BJ (cell line): ENCODE data around the gene SPEM3. TPM values are rescaled to one million over a fixed set of nuclear protein-coding genes. Genes with fewer than 3 reads are reported as not detected.
"Not testable (repeated sequence)": the region's sequence is repeated elsewhere in the genome, so short reads cannot be mapped to it uniquely, and the experiment has no call there.

Experiments used
- CTCF ChIA-PET: fragments of 350-600 bp; formaldehyde crosslinking; extraction: SDS; loops from one replicate; lab custom pipeline; 2021; ENCODE audit warnings: antibody characterized with exemption, inconsistent platforms; lab: Yijun Ruan, JAX
- POLR2A ChIA-PET: fragments of 300-600 bp; sonication (Branson Sonifier 250); formaldehyde crosslinking; extraction: SDS; loops from one replicate; lab custom pipeline; 2021; ENCODE audit warnings: antibody characterized with exemption; lab: Charles Lee
- DNase-seq: peaks from one replicate; pipeline ENCODE4 v3.0.0-alpha.2; 2011; ENCODE audit warnings: low read depth
- H3K27me3 ChIP-seq: 2 replicates; pipeline ENCODE4 v1.6.0; 2011; ENCODE audit warnings: low read length; ENCODE audit not compliant: control insufficient read depth, insufficient read depth
- H3K36me3 ChIP-seq: 2 replicates; pipeline ENCODE4 v1.5.1; 2011; ENCODE audit warnings: low read length; ENCODE audit not compliant: control insufficient read depth, insufficient read depth
- H3K4me3 ChIP-seq: 2 replicates; pipeline ENCODE4 v1.5.1; 2011; ENCODE audit warnings: low read depth, mild to moderate bottlenecking, control low read depth, low read length
- polyA plus RNA-seq: library from polyadenylated mRNA; depleted of rRNA; stranded (reverse); fragments of >200 nt; gene quantifications from 2 replicates; pipeline ENCODE4 v1.2.3, GENCODE V29; 2011
- TF ChIP-seq, protein P1 (sequence below): IDR thresholded peaks from 2 replicates; pipeline ENCODE4 v1.5.1; 2011; ENCODE audit warnings: low read depth, mild to moderate bottlenecking, control low read depth, inconsistent platforms, low read length, moderate library complexity; ENCODE audit not compliant: insufficient read depth

Gene SPEM3
- polyA plus RNA-seq, 1 experiment: not detected

DNA sequence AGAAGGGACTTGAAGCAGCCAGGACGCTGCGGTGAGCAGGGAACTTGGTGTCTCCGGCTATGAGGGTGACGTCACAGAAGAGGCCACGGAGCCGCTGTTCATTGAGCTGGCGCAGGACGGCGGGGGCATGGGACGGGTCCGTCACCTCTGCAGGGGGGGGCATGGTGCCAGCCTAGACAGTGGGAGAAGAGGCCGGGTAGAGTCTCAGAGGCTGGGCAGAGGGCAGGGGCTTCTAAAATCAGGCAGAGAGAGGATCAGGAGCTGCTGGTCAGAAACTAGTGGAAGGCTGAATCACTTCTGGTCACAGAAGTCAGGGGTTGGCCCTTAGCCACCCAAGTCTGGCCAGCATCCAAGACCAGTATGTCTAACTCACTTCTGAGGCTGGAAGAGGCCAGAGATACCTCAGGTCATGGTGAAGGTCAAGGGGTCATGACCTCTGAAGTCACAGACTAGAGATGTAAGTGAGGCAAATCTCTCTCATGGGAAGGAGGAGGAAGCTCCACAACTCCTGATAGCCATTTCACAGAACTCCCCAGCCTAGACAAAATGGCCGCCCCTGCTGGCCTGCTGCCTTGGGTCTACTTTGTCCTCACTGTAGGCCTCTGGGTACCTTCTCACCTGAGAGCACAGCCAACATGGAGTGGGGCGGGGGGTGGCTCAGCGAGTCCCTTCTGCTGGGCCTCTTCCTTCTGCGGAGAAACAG, 38.1 kb downstream of the SPEM3 start:
- ChIA-PET CTCF (interaction anchor here (0.6 to 1.4 kb wide), 4 partner anchors 19 to 282 kb away, joined by 3 to 4 read pairs (median 3); no protein-coding TSS in a partner anchor), POLR2A (interaction anchor here (0.6 kb wide), 1 partner anchor 16 kb away, joined by 3 read pairs; no protein-coding TSS in a partner anchor)
- DNase-seq: no peak
- TF ChIP-seq, protein P1, sequence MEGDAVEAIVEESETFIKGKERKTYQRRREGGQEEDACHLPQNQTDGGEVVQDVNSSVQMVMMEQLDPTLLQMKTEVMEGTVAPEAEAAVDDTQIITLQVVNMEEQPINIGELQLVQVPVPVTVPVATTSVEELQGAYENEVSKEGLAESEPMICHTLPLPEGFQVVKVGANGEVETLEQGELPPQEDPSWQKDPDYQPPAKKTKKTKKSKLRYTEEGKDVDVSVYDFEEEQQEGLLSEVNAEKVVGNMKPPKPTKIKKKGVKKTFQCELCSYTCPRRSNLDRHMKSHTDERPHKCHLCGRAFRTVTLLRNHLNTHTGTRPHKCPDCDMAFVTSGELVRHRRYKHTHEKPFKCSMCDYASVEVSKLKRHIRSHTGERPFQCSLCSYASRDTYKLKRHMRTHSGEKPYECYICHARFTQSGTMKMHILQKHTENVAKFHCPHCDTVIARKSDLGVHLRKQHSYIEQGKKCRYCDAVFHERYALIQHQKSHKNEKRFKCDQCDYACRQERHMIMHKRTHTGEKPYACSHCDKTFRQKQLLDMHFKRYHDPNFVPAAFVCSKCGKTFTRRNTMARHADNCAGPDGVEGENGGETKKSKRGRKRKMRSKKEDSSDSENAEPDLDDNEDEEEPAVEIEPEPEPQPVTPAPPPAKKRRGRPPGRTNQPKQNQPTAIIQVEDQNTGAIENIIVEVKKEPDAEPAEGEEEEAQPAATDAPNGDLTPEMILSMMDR: no peak
- Histone ChIP-seq H3K4me3 (no peak overlapping the region), H3K36me3 (peaks cover 37% of the 10 kb centered on the region), H3K27me3 (no peaks in the 10 kb centered on the region)

DNA sequence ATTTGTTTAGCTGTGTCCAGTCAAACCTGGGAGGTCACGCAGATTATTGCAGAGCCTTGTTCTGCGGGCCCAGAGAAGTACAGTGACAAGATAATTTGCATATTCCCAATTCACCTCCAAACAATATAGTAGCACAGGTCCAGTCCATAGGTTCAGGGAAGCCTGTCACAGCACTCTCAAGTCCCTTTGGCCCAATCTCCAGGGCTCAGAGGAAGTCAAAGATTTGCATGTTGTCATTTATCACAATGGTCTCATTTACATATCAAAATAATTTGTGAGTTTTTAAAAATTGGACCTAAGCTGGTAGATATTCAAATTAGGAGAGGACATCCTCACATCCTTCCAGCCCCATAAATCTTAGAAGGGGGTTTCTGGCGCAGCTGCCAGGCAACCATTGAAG, 38.8 kb downstream of the SPEM3 start:
- H3K27me3 ChIP-seq: no peaks in the 10 kb centered on the region
- TF ChIP-seq, protein P1: no peak
- ChIA-PET CTCF (interaction anchor here (1.2 to 1.4 kb wide), 3 partner anchors 20 to 109 kb away, joined by 3 to 4 read pairs (median 3); no protein-coding TSS in a partner anchor), POLR2A (no interaction called here)
- H3K36me3 ChIP-seq: peaks cover 31% of the 10 kb centered on the region
- H3K4me3 ChIP-seq: no peak overlapping the region
- DNase-seq: no peak

DNA sequence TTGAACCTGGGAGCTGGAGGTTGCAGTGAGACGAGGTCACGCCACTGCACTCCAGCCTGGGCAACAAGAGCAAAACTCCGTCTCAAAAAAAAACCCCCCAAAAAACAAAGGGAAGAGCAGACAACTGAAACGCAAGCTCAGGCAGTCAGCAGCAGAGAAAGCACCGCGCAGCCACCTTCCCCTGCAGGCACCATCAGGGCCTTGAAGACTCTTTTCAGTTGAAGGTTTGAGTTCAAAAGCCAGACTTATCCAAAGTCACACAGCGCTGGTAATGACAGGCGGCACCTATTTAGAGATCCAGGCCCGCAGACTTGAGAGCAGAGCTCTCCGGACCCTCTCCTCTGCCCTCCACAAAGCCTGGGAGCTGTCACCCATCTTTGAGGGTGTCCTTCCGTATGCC, 39.6 kb downstream of the SPEM3 start:
- ChIA-PET POLR2A (no interaction called here), CTCF (no interaction called here)
- DNase-seq: no peak
- Histone ChIP-seq H3K27me3 (no peaks in the 10 kb centered on the region), H3K4me3 (no peak overlapping the region), H3K36me3 (peaks cover 24% of the 10 kb centered on the region)
- TF ChIP-seq, protein P1: no peak

GRCh38 chr17:7468804-7469389, 40.2 kb downstream of the SPEM3 start:
- POLR2A ChIA-PET: no interaction called here

DNA sequence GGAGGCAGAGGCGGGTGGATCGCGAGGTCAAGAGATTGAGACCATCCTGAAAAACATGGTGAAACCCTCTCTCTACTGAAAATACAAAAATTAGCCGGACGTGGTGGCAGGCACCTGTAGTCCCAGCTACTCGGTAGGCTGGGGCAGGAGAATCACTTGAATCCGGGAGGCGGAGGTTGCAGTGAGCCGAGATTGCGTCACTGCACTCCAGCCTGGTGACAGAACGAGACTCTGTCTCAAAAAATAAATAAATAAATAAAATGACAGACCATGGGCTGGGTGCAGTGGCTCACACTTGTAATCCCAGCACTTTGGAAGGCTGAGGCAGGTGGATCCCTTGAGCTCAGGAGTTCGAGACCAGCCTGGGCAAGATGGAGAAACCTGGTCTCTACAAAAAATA, 41.2 kb downstream of the SPEM3 start:
- H3K27me3 ChIP-seq, H3K4me3 ChIP-seq, POLR2A ChIA-PET, DNase-seq: not testable (repeated sequence)
- CTCF ChIA-PET: interaction anchor here (2.0 kb wide), 1 partner anchor 16 kb away, joined by 5 read pairs; no protein-coding TSS in a partner anchor
- peaks cover 19% of the 10 kb centered on the region for H3K36me3 ChIP-seq

More at GRCh38 chr17:7468804-7469389, 40.2 kb downstream of the SPEM3 start:
- H3K4me3 ChIP-seq: no peak overlapping the region
- CTCF ChIA-PET: interaction anchor here (2.0 kb wide), 1 partner anchor 17 kb away, joined by 5 read pairs; no protein-coding TSS in a partner anchor
- TF ChIP-seq, protein P1: no peak
- H3K27me3 ChIP-seq: no peaks in the 10 kb centered on the region
- DNase-seq: no peak
- peaks cover 18% of the 10 kb centered on the region for H3K36me3 ChIP-seq

- peaks cover 19% of the 10 kb centered on the region for H3K36me3 ChIP-seq
- DNase-seq, H3K27me3 ChIP-seq, POLR2A ChIA-PET, H3K4me3 ChIP-seq: not testable (repeated sequence)
- CTCF ChIA-PET: interaction anchor here (1.0 to 2.0 kb wide), 2 partner anchors 15 to 45 kb away, joined by 3 to 5 read pairs; no protein-coding TSS in a partner anchor
These were observed 41.9 kb downstream of the SPEM3 start for GRCh38 chr17:7470457-7470973.
